ENCODE results near the gene TMC7. TPM values are rescaled to one million over a fixed set of nuclear protein-coding genes. Genes with fewer than 3 reads are reported as not detected.

The TMC7 gene
- total RNA-seq, 1 experiment from 2014 or later: 4.3 TPM

DNA sequence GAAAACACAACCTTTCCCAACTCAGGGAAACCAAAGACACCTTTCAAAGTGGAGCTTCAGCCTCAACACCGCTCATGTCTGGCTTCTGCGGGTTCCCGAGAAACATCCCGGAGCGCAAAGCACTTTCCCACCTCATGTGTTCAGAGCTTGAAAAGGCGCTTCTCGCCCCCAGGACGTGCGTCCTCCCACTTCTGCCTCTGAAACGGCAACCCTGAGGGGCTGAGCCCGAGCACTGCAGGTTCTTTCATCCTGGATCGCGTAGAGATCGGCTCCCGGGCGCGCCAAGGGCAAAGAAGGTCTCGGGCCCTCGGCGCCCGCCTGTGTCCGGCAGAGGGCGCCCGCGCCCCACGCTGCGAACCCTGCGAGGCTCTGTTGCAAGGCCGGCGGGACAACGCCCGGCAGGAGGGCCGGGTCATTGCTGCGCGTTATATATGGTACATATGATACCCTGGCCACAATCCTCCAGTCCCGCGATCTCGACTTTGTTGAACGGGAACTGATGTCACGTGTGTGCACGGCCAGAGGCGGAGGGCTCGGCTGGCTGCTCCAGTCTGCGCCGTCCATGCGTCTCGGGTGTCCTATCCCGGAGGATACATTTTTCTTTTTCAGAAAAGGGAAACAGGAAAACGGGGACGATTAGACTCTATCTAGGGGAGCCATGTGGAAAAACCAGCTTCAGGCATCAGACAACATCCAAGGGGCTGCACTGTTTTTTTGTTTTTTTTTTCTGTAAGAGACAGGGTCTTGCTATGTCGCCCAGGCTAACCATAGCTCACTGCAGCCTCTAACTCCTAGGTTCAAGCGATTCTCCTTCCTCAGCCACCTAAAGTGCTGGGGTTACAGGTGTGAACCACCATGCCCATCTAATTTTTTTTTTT, 102.8 kb downstream of the TMC7 start:
- Histone ChIP-seq H3K9me2 (ENCODE audit: insufficient read depth) (no peaks in the 10 kb centered on the region), H3K4me1 (replicated peaks; ENCODE audit: insufficient read depth) (peaks cover 20% of the 10 kb centered on the region), H3K36me3 (ENCODE audit: low read depth) (no peaks in the 10 kb centered on the region), H3K4me2 (peak overlapping the region; percentile 63), H3K9me3 (ENCODE audit: insufficient read depth, low read depth) (no peaks in the 10 kb centered on the region), H3K27ac (peak overlapping the region; percentile 51), H3F3A (ENCODE audit: insufficient read depth, low read depth) (peaks cover 15% of the 10 kb centered on the region), H3K4me3 (peak overlapping the region; percentile 60), H4K20me1 (ENCODE audit: insufficient read depth) (no peaks in the 10 kb centered on the region), H3K27me3 (ENCODE audit: insufficient read depth, low read depth) (no peaks in the 10 kb centered on the region), H3K79me2 (ENCODE audit: low read depth) (peaks cover 38% of the 10 kb centered on the region), H2AFZ (peak overlapping the region; percentile 40; the same call in 1 of the 2 replicates)
- ChIA-PET POLR2A (ENCODE audit: unreplicated experiment) (interaction anchor here (0.5 to 0.7 kb wide), 5 partner anchors 17 to 286 kb away, joined by 5 to 23 read pairs (median 9); partner anchors contain the start of gene ARL6IP1), CTCF (interaction anchor here (0.5 to 1.5 kb wide), 15 partner anchors 21 to 443 kb away, joined by 3 to 8 read pairs (median 5); partner anchors contain the start of gene TMC7)
- intact Hi-C loops (cut with micrococcal nuclease; ENCODE audit: unreplicated experiment): loop anchor here (1.0 to 5.0 kb wide), 7 partner anchors 27 to 436 kb away; partner anchors contain the start of genes CCP110, GDE1 and ITPRIPL2
- DNase-seq: peak; percentile 91 to 94
- no peak for TF ChIP-seq EZH2 (IDR thresholded peaks at IDR 0.05; ENCODE audit: low read depth)
- TF ChIP-seq, protein P1, sequence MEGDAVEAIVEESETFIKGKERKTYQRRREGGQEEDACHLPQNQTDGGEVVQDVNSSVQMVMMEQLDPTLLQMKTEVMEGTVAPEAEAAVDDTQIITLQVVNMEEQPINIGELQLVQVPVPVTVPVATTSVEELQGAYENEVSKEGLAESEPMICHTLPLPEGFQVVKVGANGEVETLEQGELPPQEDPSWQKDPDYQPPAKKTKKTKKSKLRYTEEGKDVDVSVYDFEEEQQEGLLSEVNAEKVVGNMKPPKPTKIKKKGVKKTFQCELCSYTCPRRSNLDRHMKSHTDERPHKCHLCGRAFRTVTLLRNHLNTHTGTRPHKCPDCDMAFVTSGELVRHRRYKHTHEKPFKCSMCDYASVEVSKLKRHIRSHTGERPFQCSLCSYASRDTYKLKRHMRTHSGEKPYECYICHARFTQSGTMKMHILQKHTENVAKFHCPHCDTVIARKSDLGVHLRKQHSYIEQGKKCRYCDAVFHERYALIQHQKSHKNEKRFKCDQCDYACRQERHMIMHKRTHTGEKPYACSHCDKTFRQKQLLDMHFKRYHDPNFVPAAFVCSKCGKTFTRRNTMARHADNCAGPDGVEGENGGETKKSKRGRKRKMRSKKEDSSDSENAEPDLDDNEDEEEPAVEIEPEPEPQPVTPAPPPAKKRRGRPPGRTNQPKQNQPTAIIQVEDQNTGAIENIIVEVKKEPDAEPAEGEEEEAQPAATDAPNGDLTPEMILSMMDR (conservative IDR thresholded peaks at IDR 0.05): peak; percentile 96
- BruUV-seq (replicated peaks): TSS peak; percentile 36

DNA sequence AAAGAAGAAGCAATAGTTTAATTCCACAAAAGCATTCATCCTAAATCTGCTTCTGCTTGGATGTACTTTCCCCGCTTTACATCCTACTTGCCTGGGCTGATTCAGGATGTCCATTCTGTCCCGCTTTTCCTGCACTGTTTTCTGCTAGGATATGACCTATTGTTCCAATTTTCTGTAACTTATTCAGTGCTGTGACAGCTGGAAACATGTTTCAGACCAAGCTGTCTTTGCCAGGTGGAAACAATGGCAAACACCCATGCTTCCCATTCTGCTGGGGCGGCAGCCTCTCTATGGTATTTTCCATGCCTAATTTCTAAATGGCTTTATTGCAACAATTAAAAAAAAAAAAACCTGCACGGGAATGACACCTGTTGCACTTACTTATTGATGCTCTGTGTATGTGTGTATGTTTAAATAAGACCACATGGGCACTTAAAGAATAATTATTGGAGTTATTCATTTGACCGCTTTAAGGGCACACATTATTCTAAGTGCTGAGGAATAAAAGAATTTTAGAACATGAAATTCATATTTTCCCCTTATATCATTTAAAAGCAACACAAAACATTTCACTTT, 104.7 kb downstream of the TMC7 start:
- CTCF ChIA-PET: interaction anchor here (0.7 kb wide), 2 partner anchors 43 to 294 kb away, joined by 3 to 4 read pairs; no protein-coding TSS in a partner anchor
- Histone ChIP-seq H3K9me3 (ENCODE audit: insufficient read depth, low read depth) (no peaks in the 10 kb centered on the region), H3K9me2 (ENCODE audit: insufficient read depth) (no peaks in the 10 kb centered on the region), H2AFZ (no peak overlapping the region), H4K20me1 (ENCODE audit: insufficient read depth) (no peaks in the 10 kb centered on the region), H3K4me2 (peak overlapping the region; percentile 63), H3K27ac (no peak overlapping the region), H3K4me3 (peak overlapping the region; percentile 60; the same call in 1 of the 2 replicates), H3K4me1 (replicated peaks; ENCODE audit: insufficient read depth) (peaks cover 36% of the 10 kb centered on the region), H3K79me2 (ENCODE audit: low read depth) (peaks cover 43% of the 10 kb centered on the region), H3F3A (ENCODE audit: insufficient read depth, low read depth) (peaks cover 32% of the 10 kb centered on the region), H3K36me3 (ENCODE audit: low read depth) (no peaks in the 10 kb centered on the region), H3K27me3 (ENCODE audit: insufficient read depth, low read depth) (no peaks in the 10 kb centered on the region)
- DNase-seq: no peak
- TF ChIP-seq EZH2 (IDR thresholded peaks at IDR 0.05; ENCODE audit: low read depth): no peak
- TF ChIP-seq, protein P1 (conservative IDR thresholded peaks at IDR 0.05): no peak
- BruUV-seq (replicated peaks): no TSS peak
- POLR2A ChIA-PET (ENCODE audit: unreplicated experiment): interaction anchor here (0.6 kb wide), 1 partner anchor 19 kb away, joined by 11 read pairs; no protein-coding TSS in a partner anchor
- intact Hi-C loops (cut with micrococcal nuclease; ENCODE audit: unreplicated experiment): loop anchor here (5.0 kb wide), 1 partner anchor 434 kb away; the partner anchor contains the start of genes CCP110 and GDE1

DNA sequence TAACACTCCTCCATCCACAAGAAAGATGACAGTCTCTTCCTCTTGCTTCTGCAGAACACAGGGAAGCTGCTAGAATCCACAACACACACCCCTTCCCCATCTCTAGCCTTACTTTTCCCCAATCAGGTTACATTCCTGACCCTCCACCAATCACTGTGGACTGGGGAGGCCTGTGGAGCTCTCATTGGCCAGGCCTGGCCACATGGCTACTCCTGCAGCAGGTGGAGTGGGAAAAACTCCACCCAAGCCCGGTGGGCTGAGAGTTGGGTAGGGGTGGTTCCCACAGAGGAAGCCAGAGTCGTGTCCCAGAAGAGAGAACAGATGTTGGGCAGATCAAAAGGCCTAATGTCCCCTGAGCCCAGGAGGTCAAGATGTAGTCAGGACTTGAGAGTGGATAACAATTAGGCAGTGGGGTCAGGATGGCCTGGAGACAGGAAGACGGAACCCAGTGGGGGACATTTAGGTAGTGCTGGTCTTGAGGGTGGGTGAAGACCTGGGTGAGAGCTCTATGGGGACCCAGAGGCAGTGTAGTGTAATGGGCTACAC, 105.7 kb downstream of the TMC7 start:
- peaks cover 37% of the 10 kb centered on the region for H3F3A ChIP-seq (ENCODE audit: insufficient read depth, low read depth)
- peaks cover 46% of the 10 kb centered on the region for H3K4me1 ChIP-seq (replicated peaks; ENCODE audit: insufficient read depth)
- no peak overlapping the region for H3K27ac ChIP-seq
- no peaks in the 10 kb centered on the region for H3K36me3 ChIP-seq (ENCODE audit: low read depth)
- peaks cover 43% of the 10 kb centered on the region for H3K79me2 ChIP-seq (ENCODE audit: low read depth)
- H3K9me2 ChIP-seq (ENCODE audit: insufficient read depth): no peaks in the 10 kb centered on the region
- H3K9me3 ChIP-seq (ENCODE audit: insufficient read depth, low read depth): no peaks in the 10 kb centered on the region
- 0 out of 2 replicates have a peak overlapping the region, but pooled peaks have one; percentile 63 for H3K4me2 ChIP-seq
- TF ChIP-seq, protein P1 (conservative IDR thresholded peaks at IDR 0.05): no peak
- TF ChIP-seq EZH2 (IDR thresholded peaks at IDR 0.05; ENCODE audit: low read depth): no peak
- intact Hi-C loops (cut with micrococcal nuclease; ENCODE audit: unreplicated experiment): loop anchor here (5.0 kb wide), 1 partner anchor 433 kb away; the partner anchor contains the start of genes CCP110 and GDE1
- no peak for DNase-seq
- ChIA-PET POLR2A (ENCODE audit: unreplicated experiment) (interaction anchor here (0.6 kb wide), 1 partner anchor 18 kb away, joined by 11 read pairs; no protein-coding TSS in a partner anchor), CTCF (no interaction called here)
- no TSS peak for BruUV-seq (replicated peaks)
- H3K4me3 ChIP-seq: no peak overlapping the region
- no peaks in the 10 kb centered on the region for H4K20me1 ChIP-seq (ENCODE audit: insufficient read depth)
- H2AFZ ChIP-seq: no peak overlapping the region
- H3K27me3 ChIP-seq (ENCODE audit: insufficient read depth, low read depth): no peaks in the 10 kb centered on the region

Measured in PC-9 (cell line).